HT1080 (cell line): ENCODE results near the gene SPAG16. TPM values are rescaled to one million over a fixed set of nuclear protein-coding genes. Genes with fewer than 3 reads are reported as not detected.

ENCODE experiments used
- small RNA-seq: library from RNA; depleted of rRNA; stranded (forward); fragments of <200 nt; gene quantifications from one replicate; pipeline ENCODE3, GENCODE V24; 2014
- total RNA-seq: library from RNA; depleted of rRNA; stranded (reverse); fragments of >200 nt; shearing (Covaris generic); gene quantifications from 2 replicates; pipeline ENCODE4 v1.2.3, GENCODE V29; 2014; rRNA removed

SPAG16 gene
- total RNA-seq, 1 experiment from 2014 or later: 15.4 TPM

Small RNA genes within 50 kb of the gene (small RNA-seq; reads per million reads assigned to genes)
- gene MIR4438: not detected

Other genes with a start within 250 kb of the SPAG16 start
- gene IKZF2, start 132.9 kb upstream of the SPAG16 start, total RNA-seq: 1.6 and 2.9 TPM in 2 replicates